ENCODE measurements around the gene KCNMA1.

- TF ChIP-seq SMC3 (conservative IDR thresholded peaks at IDR 0.05; ENCODE audit: poor library complexity) (no peak), EZH2 (IDR thresholded peaks at IDR 0.05; ENCODE audit: borderline replicate concordance, insufficient read depth, low read length, poor library complexity, severe bottlenecking) (no peak)
- TF ChIP-seq, protein P1, sequence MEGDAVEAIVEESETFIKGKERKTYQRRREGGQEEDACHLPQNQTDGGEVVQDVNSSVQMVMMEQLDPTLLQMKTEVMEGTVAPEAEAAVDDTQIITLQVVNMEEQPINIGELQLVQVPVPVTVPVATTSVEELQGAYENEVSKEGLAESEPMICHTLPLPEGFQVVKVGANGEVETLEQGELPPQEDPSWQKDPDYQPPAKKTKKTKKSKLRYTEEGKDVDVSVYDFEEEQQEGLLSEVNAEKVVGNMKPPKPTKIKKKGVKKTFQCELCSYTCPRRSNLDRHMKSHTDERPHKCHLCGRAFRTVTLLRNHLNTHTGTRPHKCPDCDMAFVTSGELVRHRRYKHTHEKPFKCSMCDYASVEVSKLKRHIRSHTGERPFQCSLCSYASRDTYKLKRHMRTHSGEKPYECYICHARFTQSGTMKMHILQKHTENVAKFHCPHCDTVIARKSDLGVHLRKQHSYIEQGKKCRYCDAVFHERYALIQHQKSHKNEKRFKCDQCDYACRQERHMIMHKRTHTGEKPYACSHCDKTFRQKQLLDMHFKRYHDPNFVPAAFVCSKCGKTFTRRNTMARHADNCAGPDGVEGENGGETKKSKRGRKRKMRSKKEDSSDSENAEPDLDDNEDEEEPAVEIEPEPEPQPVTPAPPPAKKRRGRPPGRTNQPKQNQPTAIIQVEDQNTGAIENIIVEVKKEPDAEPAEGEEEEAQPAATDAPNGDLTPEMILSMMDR (IDR thresholded peaks at IDR 0.05; ENCODE audit: poor library complexity, severe bottlenecking): no peak
Observed at GRCh38 chr10:77186936-77187335, 450.7 kb downstream of the KCNMA1 start.

Measured in neural cell (in vitro differentiated cells).